CD4-positive, alpha-beta T cell treated with Interleukin-21 for 1 hour (primary cell): ENCODE data around the gene ADAM22.

Experiments
- DNase-seq: peaks from one replicate; pipeline ENCODE4 v3.0.0-alpha.2; 2020

ADAM22 gene

GRCh38 chr7:87960239-87960638, 26.2 kb downstream of the ADAM22 start:
- DNase-seq = no peak

GRCh38 chr7:87961754-87962153, 27.7 kb downstream of the ADAM22 start:
- DNase-seq = no peak

- DNase-seq = no peak
These were observed 32.2 kb downstream of the ADAM22 start for GRCh38 chr7:87966271-87966670.

GRCh38 chr7:87968021-87968420, 34.0 kb downstream of the ADAM22 start:
- DNase-seq = no peak

- no peak for DNase-seq
These were observed 48.1 kb downstream of the ADAM22 start for GRCh38 chr7:87982116-87982515.

- DNase-seq = no peak
These were observed 50.0 kb downstream of the ADAM22 start for GRCh38 chr7:87984088-87984487.

GRCh38 chr7:87993269-87993668, 59.2 kb downstream of the ADAM22 start:
- no peak for DNase-seq

GRCh38 chr7:87999261-87999660, 65.2 kb downstream of the ADAM22 start:
- no peak for DNase-seq

GRCh38 chr7:88001744-88002530, 67.9 kb downstream of the ADAM22 start:
- DNase-seq = no peak

- no peak for DNase-seq
These were observed 68.6 kb downstream of the ADAM22 start for GRCh38 chr7:88002617-88003016.

GRCh38 chr7:88003581-88003980, 69.5 kb downstream of the ADAM22 start:
- no peak for DNase-seq

GRCh38 chr7:88005191-88005590, 71.1 kb downstream of the ADAM22 start:
- no peak for DNase-seq

- DNase-seq = no peak
These were observed 75.6 kb downstream of the ADAM22 start for GRCh38 chr7:88009651-88010050.

GRCh38 chr7:88012086-88012485, 78.0 kb downstream of the ADAM22 start:
- DNase-seq = no peak

GRCh38 chr7:88013981-88014380, 79.9 kb downstream of the ADAM22 start:
- no peak for DNase-seq

- no peak for DNase-seq
These were observed 80.5 kb downstream of the ADAM22 start for GRCh38 chr7:88014581-88014980.

GRCh38 chr7:88015309-88015708, 81.3 kb downstream of the ADAM22 start:
- no peak for DNase-seq

- DNase-seq = no peak
These were observed 84.5 kb downstream of the ADAM22 start for GRCh38 chr7:88018501-88018900.

GRCh38 chr7:88020953-88021665, 87.1 kb downstream of the ADAM22 start:
- no peak for DNase-seq

GRCh38 chr7:88027724-88028123, 93.7 kb downstream of the ADAM22 start:
- no peak for DNase-seq

GRCh38 chr7:88034083-88034695, 100.1 kb downstream of the ADAM22 start:
- DNase-seq = no peak

- no peak for DNase-seq
These were observed 103.0 kb downstream of the ADAM22 start for GRCh38 chr7:88037050-88037449.

- DNase-seq = no peak
These were observed 106.6 kb downstream of the ADAM22 start for GRCh38 chr7:88040694-88041093.

- no peak for DNase-seq
These were observed 107.5 kb downstream of the ADAM22 start for GRCh38 chr7:88041583-88041982.
